Immature natural killer cell (primary cell): ENCODE measurements around the gene HES1. TPM values are rescaled to one million over a fixed set of nuclear protein-coding genes. Genes with fewer than 3 reads are reported as not detected.
A peak's percentile ranks its signal among the peaks of the same experiment; 100 is the strongest.
"Not testable (repeated sequence)": the region's sequence is repeated elsewhere in the genome, so short reads cannot be mapped to it uniquely, and the experiment has no call there.

Source experiments
- DNase-seq, 3 donors: peaks; one replicate each; pipeline ENCODE4 v3.0.0; 2022; ENCODE audit warnings: mixed read lengths in 1 of 3
- H3K27ac Mint-ChIP-seq, 6 donors: one replicate each; pipeline ENCODE4 v1.8.0; 2020; ENCODE audit warnings: mixed read lengths in 6 of 6, mild to moderate bottlenecking in 5 of 6, inconsistent platforms in 4 of 6, moderate library complexity in 3 of 6
- H3K27me3 Mint-ChIP-seq, 3 donors: one replicate each; pipeline ENCODE4 v1.8.0; 2020 to 2021; ENCODE audit warnings: low read depth in 3 of 3, mild to moderate bottlenecking in 3 of 3, mixed read lengths in 3 of 3, moderate library complexity in 3 of 3, inconsistent platforms in 1 of 3
- H3K36me3 Mint-ChIP-seq, 3 donors: one replicate each; pipeline ENCODE4 v1.8.0; 2020; ENCODE audit warnings: mixed read lengths in 3 of 3, inconsistent platforms in 2 of 3, mild to moderate bottlenecking in 2 of 3
- H3K4me1 Mint-ChIP-seq, 2 donors: one replicate each; pipeline ENCODE4 v1.8.0; 2020; ENCODE audit warnings: inconsistent platforms in 2 of 2, mild to moderate bottlenecking in 2 of 2, mixed read lengths in 2 of 2, moderate library complexity in 1 of 2
- H3K4me3 Mint-ChIP-seq, 5 donors: one replicate each; pipeline ENCODE4 v1.8.0; 2020; ENCODE audit warnings: mild to moderate bottlenecking in 5 of 5, mixed read lengths in 5 of 5, inconsistent platforms in 3 of 5, moderate library complexity in 3 of 5
- H3K9me3 Mint-ChIP-seq, 6 donors: one replicate each; pipeline ENCODE4 v1.8.0; 2020; ENCODE audit warnings: mild to moderate bottlenecking in 6 of 6, mixed read lengths in 6 of 6, inconsistent platforms in 4 of 6, moderate library complexity in 3 of 6
- polyA plus RNA-seq, 3 donors: library from polyadenylated mRNA; unstranded; fragments of 300-500 nt; fragmentation: Illumina TruSeq; gene quantifications; one replicate each; pipeline ENCODE4 v1.2.3, GENCODE V29; 2021

HES1 gene
- polyA plus RNA-seq, 3 donors from 2014 or later, result not detected

GRCh38 chr3:194128202-194128918, 7.6 kb upstream of the HES1 start:
- no peak for DNase-seq
- Mint-ChIP-seq H3K27ac (no peak overlapping the region), H3K4me1 (peaks cover under 1 to 2% of the 10 kb centered on the region in 2 donors), H3K27me3 (peaks cover 20 to 41% (median 21%) of the 10 kb centered on the region in 3 donors), H3K4me3 (no peak overlapping the region), H3K36me3 (no peaks in the 10 kb centered on the region), H3K9me3 (no peaks in the 10 kb centered on the region)

GRCh38 chr3:194128919-194129295, 7.0 kb upstream of the HES1 start:
- not testable (repeated sequence) for H3K36me3 Mint-ChIP-seq, H3K4me3 Mint-ChIP-seq, H3K4me1 Mint-ChIP-seq, H3K27ac Mint-ChIP-seq, H3K9me3 Mint-ChIP-seq, DNase-seq
- peaks cover 25 to 44% (median 26%) of the 10 kb centered on the region in 3 donors for H3K27me3 Mint-ChIP-seq

GRCh38 chr3:194129581-194130133, 6.3 kb upstream of the HES1 start:
- Mint-ChIP-seq H3K9me3 (peaks cover 0 to 2% (median 0%) of the 10 kb centered on the region in 6 donors), H3K36me3 (no peaks in the 10 kb centered on the region), H3K27ac (no peak overlapping the region), H3K4me1 (peaks cover 5 to 8% of the 10 kb centered on the region in 2 donors), H3K27me3 (peaks cover 26 to 42% (median 27%) of the 10 kb centered on the region in 3 donors), H3K4me3 (no peak overlapping the region)
- no peak for DNase-seq

- peaks cover 0 to 2% (median 0%) of the 10 kb centered on the region in 6 donors for H3K9me3 Mint-ChIP-seq
- no peak overlapping the region for H3K27ac Mint-ChIP-seq
- H3K36me3 Mint-ChIP-seq, result no peaks in the 10 kb centered on the region
- H3K27me3 Mint-ChIP-seq, result peaks cover 30 to 46% (median 31%) of the 10 kb centered on the region in 3 donors
- no peak overlapping the region for H3K4me3 Mint-ChIP-seq
- DNase-seq, result no peak
- H3K4me1 Mint-ChIP-seq, result peaks cover 5 to 8% of the 10 kb centered on the region in 2 donors
These were observed 5.8 kb upstream of the HES1 start for GRCh38 chr3:194130188-194130587.

- H3K27ac Mint-ChIP-seq, result no peak overlapping the region
- H3K27me3 Mint-ChIP-seq, result peaks cover 34 to 51% (median 38%) of the 10 kb centered on the region in 3 donors
- H3K4me3 Mint-ChIP-seq, result no peak overlapping the region
- no peak for DNase-seq
- peaks cover 9 to 15% of the 10 kb centered on the region in 2 donors for H3K4me1 Mint-ChIP-seq
- peaks cover 0 to 2% (median 0%) of the 10 kb centered on the region in 6 donors for H3K9me3 Mint-ChIP-seq
- H3K36me3 Mint-ChIP-seq, result no peaks in the 10 kb centered on the region
These were observed 5.0 kb upstream of the HES1 start for GRCh38 chr3:194130807-194131589.

- Mint-ChIP-seq H3K9me3 (peaks cover 0 to 2% (median 0%) of the 10 kb centered on the region in 6 donors), H3K27me3 (peaks cover 48 to 55% (median 53%) of the 10 kb centered on the region in 3 donors), H3K36me3 (no peaks in the 10 kb centered on the region), H3K4me3 (peak overlapping the region; percentile 14 to 71 (median 25)), H3K4me1 (peaks cover 26 to 31% of the 10 kb centered on the region in 2 donors), H3K27ac (peak overlapping the region in 4 of 6 donors; percentile 20 to 83 (median 69))
- no peak for DNase-seq
These were observed 3.3 kb upstream of the HES1 start for GRCh38 chr3:194132465-194133286.

GRCh38 chr3:194133661-194134230, 2.2 kb upstream of the HES1 start:
- Mint-ChIP-seq H3K27ac (peak overlapping the region in 5 of 6 donors; percentile 32 to 95 (median 73)), H3K4me3 (peak overlapping the region; percentile 70 to 87 (median 74)), H3K36me3 (no peaks in the 10 kb centered on the region), H3K4me1 (peaks cover 29 to 36% of the 10 kb centered on the region in 2 donors), H3K27me3 (peaks cover 48 to 56% (median 55%) of the 10 kb centered on the region in 3 donors), H3K9me3 (peaks cover 0 to 2% (median 0%) of the 10 kb centered on the region in 6 donors)
- peak in 2 of 3 donors; percentile 13 to 28 for DNase-seq

GRCh38 chr3:194134231-194134756, 1.7 kb upstream of the HES1 start:
- DNase-seq, result peak; percentile 72 to 82 (median 76)
- peaks cover 52 to 61% (median 60%) of the 10 kb centered on the region in 3 donors for H3K27me3 Mint-ChIP-seq
- H3K9me3 Mint-ChIP-seq, result peaks cover 0 to 2% (median 0%) of the 10 kb centered on the region in 6 donors
- H3K4me3 Mint-ChIP-seq, result peak overlapping the region in 1 of 5 donors; percentile 86
- no peaks in the 10 kb centered on the region for H3K36me3 Mint-ChIP-seq
- peak overlapping the region in 1 of 6 donors; percentile 83 for H3K27ac Mint-ChIP-seq
- peaks cover 29 to 36% of the 10 kb centered on the region in 2 donors for H3K4me1 Mint-ChIP-seq

GRCh38 chr3:194134757-194135515, 1.0 kb upstream of the HES1 start:
- peaks cover 52 to 65% (median 60%) of the 10 kb centered on the region in 3 donors for H3K27me3 Mint-ChIP-seq
- peaks cover 0 to 2% (median 0%) of the 10 kb centered on the region in 6 donors for H3K9me3 Mint-ChIP-seq
- no peaks in the 10 kb centered on the region for H3K36me3 Mint-ChIP-seq
- DNase-seq, result peak; percentile 85 to 86 (median 86)
- peak overlapping the region in 5 of 6 donors; percentile 72 to 95 (median 93) for H3K27ac Mint-ChIP-seq
- peak overlapping the region; percentile 73 to 90 (median 86) for H3K4me3 Mint-ChIP-seq
- peaks cover 29 to 39% of the 10 kb centered on the region in 2 donors for H3K4me1 Mint-ChIP-seq

GRCh38 chr3:194135516-194135805, 487 bp upstream of the HES1 start:
- H3K4me1 Mint-ChIP-seq, result peaks cover 29 to 44% of the 10 kb centered on the region in 2 donors
- H3K27me3 Mint-ChIP-seq, result peaks cover 52 to 68% (median 57%) of the 10 kb centered on the region in 3 donors
- H3K9me3 Mint-ChIP-seq, result peaks cover 0 to 2% (median 0%) of the 10 kb centered on the region in 6 donors
- H3K36me3 Mint-ChIP-seq, result no peaks in the 10 kb centered on the region
- DNase-seq, result no peak
- peak overlapping the region; percentile 73 to 88 (median 85) for H3K4me3 Mint-ChIP-seq
- H3K27ac Mint-ChIP-seq, result peak overlapping the region in 3 of 6 donors; percentile 87 to 95 (median 93)

- H3K27ac Mint-ChIP-seq, result peak overlapping the region in 5 of 6 donors; percentile 57 to 93 (median 88)
- no peak for DNase-seq
- peaks cover 29 to 48% of the 10 kb centered on the region in 2 donors for H3K4me1 Mint-ChIP-seq
- peaks cover 0 to 2% (median 0%) of the 10 kb centered on the region in 6 donors for H3K9me3 Mint-ChIP-seq
- H3K27me3 Mint-ChIP-seq, result peaks cover 49 to 62% (median 54%) of the 10 kb centered on the region in 3 donors
- H3K4me3 Mint-ChIP-seq, result peak overlapping the region; percentile 71 to 84 (median 75)
- H3K36me3 Mint-ChIP-seq, result no peaks in the 10 kb centered on the region
These were observed 615 bp downstream of the HES1 start for GRCh38 chr3:194136519-194137007.
